Breast epithelium (tissue), 4 donors: ENCODE results near the gene STX8. TPM values are rescaled to one million over a fixed set of nuclear protein-coding genes. Genes with fewer than 3 reads are reported as not detected.

Experiments used
- DNase-seq, 2 donors: peaks; one replicate each; pipeline ENCODE4 v3.0.0-alpha.2; 2019; ENCODE audit warnings: low spot score in 2 of 2
- H3K27ac ChIP-seq, 2 donors: fragments of 200-600 bp; sonication (generic) in 1 of 2; one replicate each; pipeline ENCODE4 v1.5.1; 2016 to 2019; ENCODE audit warnings: mild to moderate bottlenecking in 1 of 2
- H3K27me3 ChIP-seq, 2 donors: fragments of 200-600 bp; sonication (generic) in 1 of 2; one replicate each; pipeline versions ENCODE4 v1.5.1 to v1.6.0; 2017 to 2019; ENCODE audit warnings: control low read depth in 1 of 2, mild to moderate bottlenecking in 1 of 2
- H3K36me3 ChIP-seq: fragments of 200-600 bp; one replicate; pipeline ENCODE4 v1.5.1; 2019
- H3K4me1 ChIP-seq, 2 donors: fragments of 200-600 bp; sonication (generic); one replicate each; pipeline ENCODE4 v1.5.1; 2016 to 2019; ENCODE audit warnings: control low read depth in 1 of 2
- H3K4me3 ChIP-seq, 3 donors: fragments of 200-600 bp; sonication (generic); 1 replicate in 2 of 3; 2 replicates in 1 of 3; pipeline ENCODE4 v1.5.1; 2016 to 2019; ENCODE audit warnings: mild to moderate bottlenecking in 3 of 3, moderate library complexity in 2 of 3
- H3K9me3 ChIP-seq, 2 donors: fragments of 200-600 bp; sonication (generic) in 1 of 2; one replicate each; pipeline ENCODE4 v1.5.1; 2016 to 2019; ENCODE audit warnings: control low read depth in 1 of 2
- POLR2A ChIP-seq: fragments of 450-650 bp; IDR thresholded peaks from one replicate; pipeline ENCODE4 v1.6.1; 2016; ENCODE audit warnings: antibody characterized with exemption, mild to moderate bottlenecking, moderate library complexity
- POLR2AphosphoS5 ChIP-seq, 3 donors: sonication (generic); formaldehyde crosslinking; IDR thresholded peaks; one replicate each; pipeline ENCODE4 v1.6.1; 2017; ENCODE audit warnings: antibody characterized with exemption in 3 of 3
- intact Hi-C: fragments of 100-400 bp; cut with DNase I; formaldehyde crosslinking; loops from one replicate; pipeline ENCODE4 v1.15.1; 2023; ENCODE audit warnings: low total_unique reads
- total RNA-seq, 3 donors: library from RNA; depleted of rRNA; stranded (reverse); fragments of >200 nt; gene quantifications; one replicate each; pipeline ENCODE4 v1.1.0, GENCODE V29; 2016
- TF ChIP-seq, protein P1 (sequence below), 3 donors: fragments of 450-650 bp; IDR thresholded peaks; one replicate each; pipeline ENCODE4 v1.5.1; 2016 to 2017; ENCODE audit warnings: antibody characterized with exemption in 3 of 3, mild to moderate bottlenecking in 3 of 3, moderate library complexity in 3 of 3

The STX8 gene
- total RNA-seq, 3 donors from 2014 or later: 54.1 to 101 (median 60.4) TPM

DNA sequence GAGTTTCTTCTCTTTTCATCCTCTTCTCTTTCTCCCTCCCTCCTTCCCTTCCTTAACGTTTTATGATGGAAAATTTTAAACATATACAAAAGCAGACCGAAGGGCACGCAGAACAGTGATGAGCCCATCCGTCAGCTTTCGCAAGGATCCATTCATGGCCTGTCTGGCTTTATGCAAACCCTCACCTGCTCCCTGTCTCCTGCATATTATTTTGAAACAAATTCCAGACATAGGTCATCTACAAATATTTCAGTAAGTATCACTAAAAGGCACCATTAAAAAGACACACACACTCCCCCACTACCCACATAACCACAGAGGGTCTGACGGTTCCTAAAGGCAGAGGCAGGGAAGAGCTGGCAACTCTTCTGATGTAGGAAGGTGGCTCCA lies 319.3 kb downstream of the STX8 start:
- Histone ChIP-seq H3K27ac (peak overlapping the region; percentile 42 to 45), H3K36me3 (no peaks in the 10 kb centered on the region), H3K27me3 (no peaks in the 10 kb centered on the region), H3K4me1 (no peaks in the 10 kb centered on the region), H3K9me3 (no peaks in the 10 kb centered on the region), H3K4me3 (no peak overlapping the region)
- DNase-seq: no peak
- intact Hi-C loops: no loop called here
- TF ChIP-seq POLR2AphosphoS5 (IDR thresholded peaks at IDR 0.05): no peak
- TF ChIP-seq, protein P1, sequence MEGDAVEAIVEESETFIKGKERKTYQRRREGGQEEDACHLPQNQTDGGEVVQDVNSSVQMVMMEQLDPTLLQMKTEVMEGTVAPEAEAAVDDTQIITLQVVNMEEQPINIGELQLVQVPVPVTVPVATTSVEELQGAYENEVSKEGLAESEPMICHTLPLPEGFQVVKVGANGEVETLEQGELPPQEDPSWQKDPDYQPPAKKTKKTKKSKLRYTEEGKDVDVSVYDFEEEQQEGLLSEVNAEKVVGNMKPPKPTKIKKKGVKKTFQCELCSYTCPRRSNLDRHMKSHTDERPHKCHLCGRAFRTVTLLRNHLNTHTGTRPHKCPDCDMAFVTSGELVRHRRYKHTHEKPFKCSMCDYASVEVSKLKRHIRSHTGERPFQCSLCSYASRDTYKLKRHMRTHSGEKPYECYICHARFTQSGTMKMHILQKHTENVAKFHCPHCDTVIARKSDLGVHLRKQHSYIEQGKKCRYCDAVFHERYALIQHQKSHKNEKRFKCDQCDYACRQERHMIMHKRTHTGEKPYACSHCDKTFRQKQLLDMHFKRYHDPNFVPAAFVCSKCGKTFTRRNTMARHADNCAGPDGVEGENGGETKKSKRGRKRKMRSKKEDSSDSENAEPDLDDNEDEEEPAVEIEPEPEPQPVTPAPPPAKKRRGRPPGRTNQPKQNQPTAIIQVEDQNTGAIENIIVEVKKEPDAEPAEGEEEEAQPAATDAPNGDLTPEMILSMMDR (IDR thresholded peaks at IDR 0.05): no peak
- no peak for TF ChIP-seq POLR2A

DNA sequence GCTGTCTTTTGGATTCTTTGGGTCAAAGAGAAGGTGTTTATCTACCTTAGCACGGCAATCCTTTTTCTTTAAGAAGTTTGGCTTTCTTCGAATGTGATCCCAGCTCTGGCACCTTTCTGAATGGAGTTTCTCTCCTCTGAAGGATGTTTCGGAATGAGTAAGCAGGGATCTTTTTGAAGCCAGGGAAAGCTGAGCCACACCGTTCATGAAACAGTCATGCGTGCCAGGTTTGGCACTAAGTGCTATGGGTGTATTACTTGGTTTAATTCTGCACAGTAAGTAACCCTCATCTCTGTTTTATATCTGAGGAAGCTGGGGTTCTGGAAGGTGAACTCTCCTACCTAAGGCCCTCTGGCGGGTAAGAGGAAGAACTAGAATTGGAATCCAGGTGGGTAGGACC lies 319.8 kb downstream of the STX8 start:
- H3K4me3 ChIP-seq: no peak overlapping the region
- no peak overlapping the region for H3K27ac ChIP-seq
- no peaks in the 10 kb centered on the region for H3K9me3 ChIP-seq
- no peaks in the 10 kb centered on the region for H3K36me3 ChIP-seq
- H3K27me3 ChIP-seq: no peaks in the 10 kb centered on the region
- no peak for DNase-seq
- TF ChIP-seq, protein P1 (IDR thresholded peaks at IDR 0.05): no peak
- TF ChIP-seq POLR2AphosphoS5 (IDR thresholded peaks at IDR 0.05): no peak
- TF ChIP-seq POLR2A: no peak
- no peaks in the 10 kb centered on the region for H3K4me1 ChIP-seq
- intact Hi-C loops: no loop called here

DNA sequence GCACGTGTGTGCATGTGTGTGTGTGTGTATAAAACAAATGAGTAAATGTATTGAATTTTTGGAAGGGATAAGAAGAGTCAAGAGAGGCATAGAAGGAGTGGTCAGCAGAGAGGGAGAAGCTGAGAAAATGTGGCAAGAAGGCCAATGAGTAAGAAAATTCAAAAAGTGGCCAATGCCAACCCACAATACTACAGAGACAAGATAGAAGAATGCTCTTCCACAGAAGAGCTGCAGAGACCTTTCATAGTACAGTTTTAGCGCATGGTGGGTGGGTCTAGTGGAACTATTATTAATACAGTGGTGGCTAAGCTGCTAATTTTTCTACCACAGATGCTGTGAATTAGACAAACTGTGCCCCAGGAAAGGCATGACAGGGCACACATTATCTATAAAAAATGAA lies 320.8 kb downstream of the STX8 start:
- Histone ChIP-seq H3K4me1 (no peaks in the 10 kb centered on the region), H3K36me3 (no peaks in the 10 kb centered on the region), H3K27me3 (no peaks in the 10 kb centered on the region), H3K27ac (no peak overlapping the region), H3K4me3 (no peak overlapping the region), H3K9me3 (no peaks in the 10 kb centered on the region)
- intact Hi-C loops: no loop called here
- DNase-seq: no peak
- TF ChIP-seq, protein P1 (IDR thresholded peaks at IDR 0.05): no peak
- TF ChIP-seq POLR2A (no peak), POLR2AphosphoS5 (IDR thresholded peaks at IDR 0.05) (no peak)

DNA sequence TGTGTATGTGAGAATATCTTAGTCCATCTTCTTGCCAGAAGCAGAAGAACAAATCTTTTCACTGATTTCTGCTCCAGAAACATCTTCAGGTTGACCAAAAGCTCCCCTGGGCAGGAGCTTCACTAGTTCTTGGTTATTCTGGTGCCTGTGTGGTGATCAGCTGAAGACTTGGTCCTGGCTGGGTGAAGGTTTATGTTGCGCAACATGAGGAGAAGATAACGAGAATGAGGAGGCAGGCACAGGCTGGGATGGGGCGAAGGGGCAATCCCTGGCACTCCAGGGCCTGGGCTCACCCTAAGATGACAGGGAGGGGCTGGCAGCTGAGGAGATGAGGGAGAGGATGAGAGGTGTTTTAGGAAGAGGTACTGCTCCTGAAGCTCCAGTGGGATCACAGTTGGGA lies 322.3 kb downstream of the STX8 start:
- H3K27me3 ChIP-seq: no peaks in the 10 kb centered on the region
- no peaks in the 10 kb centered on the region for H3K36me3 ChIP-seq
- no peaks in the 10 kb centered on the region for H3K9me3 ChIP-seq
- H3K4me3 ChIP-seq: no peak overlapping the region
- no peak for TF ChIP-seq POLR2AphosphoS5 (IDR thresholded peaks at IDR 0.05)
- H3K4me1 ChIP-seq: no peaks in the 10 kb centered on the region
- intact Hi-C loops: no loop called here
- no peak for DNase-seq
- H3K27ac ChIP-seq: no peak overlapping the region

DNA sequence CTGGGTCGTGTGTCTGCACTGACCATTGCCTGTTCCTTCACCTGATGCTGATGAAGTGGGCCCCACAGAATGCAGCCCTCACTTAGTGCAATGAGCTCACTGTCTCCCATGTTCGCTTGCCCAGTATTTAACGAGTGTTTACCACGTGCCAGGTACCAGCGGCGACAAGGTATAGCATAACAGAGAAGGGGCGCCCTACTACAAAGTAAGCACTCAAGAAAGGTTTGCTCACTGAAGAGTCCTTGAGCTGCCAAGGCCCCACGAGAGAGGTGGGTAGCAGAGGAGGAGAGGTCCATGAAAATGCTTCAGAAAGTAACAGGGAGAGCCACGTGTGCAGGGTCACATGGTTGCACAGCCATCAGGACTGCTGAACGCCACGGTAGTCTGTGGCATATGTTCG lies 324.3 kb downstream of the STX8 start:
- H3K27ac ChIP-seq: no peak overlapping the region
- intact Hi-C loops: no loop called here
- H3K36me3 ChIP-seq: no peaks in the 10 kb centered on the region
- H3K27me3 ChIP-seq: no peaks in the 10 kb centered on the region
- no peak for TF ChIP-seq POLR2A
- TF ChIP-seq, protein P1 (IDR thresholded peaks at IDR 0.05): no peak
- TF ChIP-seq POLR2AphosphoS5 (IDR thresholded peaks at IDR 0.05): no peak
- H3K9me3 ChIP-seq: no peaks in the 10 kb centered on the region
- H3K4me3 ChIP-seq: no peak overlapping the region
- DNase-seq: no peak
- H3K4me1 ChIP-seq: no peaks in the 10 kb centered on the region
